ENCODE data around the gene ACOT7. TPM values are rescaled to one million over a fixed set of nuclear protein-coding genes. Genes with fewer than 3 reads are reported as not detected.
"Not testable (repeated sequence)": the region's sequence is repeated elsewhere in the genome, so short reads cannot be mapped to it uniquely, and the experiment has no call there.

ACOT7 gene
- total RNA-seq, 1 donor from 2014 or later: 12.7 TPM

DNA sequence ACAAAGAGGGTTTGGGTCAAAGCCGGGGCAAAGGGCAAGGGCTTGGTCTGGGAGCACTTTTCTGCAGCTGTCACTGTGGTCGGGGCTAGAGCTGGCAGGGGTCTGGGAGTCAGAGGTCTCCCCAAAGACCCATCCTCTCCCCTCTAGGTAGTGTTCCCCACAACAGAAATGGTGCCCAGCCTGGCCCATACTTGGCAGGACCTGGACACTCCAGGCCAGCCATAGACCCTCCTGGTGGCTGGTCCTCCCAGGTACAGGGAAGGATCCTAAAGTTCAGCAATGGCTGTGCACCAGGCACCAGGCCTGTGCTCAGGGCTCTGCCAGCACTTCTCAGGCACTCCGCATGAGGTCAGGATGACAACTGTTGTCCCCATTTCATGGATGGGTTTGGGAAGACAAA, 42.0 kb upstream of the ACOT7 start:
- Mint-ChIP-seq H3K27me3 (peaks cover 38% of the 10 kb centered on the region), H3K4me3 (no peak overlapping the region), H3K36me3 (ENCODE audit: low read depth) (no peaks in the 10 kb centered on the region), H3K27ac (no peak overlapping the region), H3K4me1 (peaks cover 7% of the 10 kb centered on the region), H3K9me3 (no peaks in the 10 kb centered on the region)
- ChIA-PET POLR2A (no interaction called here), CTCF (interaction anchor here (1.3 kb wide), 1 partner anchor 12 kb away, joined by 4 read pairs; no protein-coding TSS in a partner anchor)
- intact Hi-C loops (cut with micrococcal nuclease): no loop called here
- DNase-seq (no peak), ATAC-seq (ENCODE audit: low read depth) (no peak)
- TF ChIP-seq CTCF (IDR thresholded peaks at IDR 0.05): no peak

DNA sequence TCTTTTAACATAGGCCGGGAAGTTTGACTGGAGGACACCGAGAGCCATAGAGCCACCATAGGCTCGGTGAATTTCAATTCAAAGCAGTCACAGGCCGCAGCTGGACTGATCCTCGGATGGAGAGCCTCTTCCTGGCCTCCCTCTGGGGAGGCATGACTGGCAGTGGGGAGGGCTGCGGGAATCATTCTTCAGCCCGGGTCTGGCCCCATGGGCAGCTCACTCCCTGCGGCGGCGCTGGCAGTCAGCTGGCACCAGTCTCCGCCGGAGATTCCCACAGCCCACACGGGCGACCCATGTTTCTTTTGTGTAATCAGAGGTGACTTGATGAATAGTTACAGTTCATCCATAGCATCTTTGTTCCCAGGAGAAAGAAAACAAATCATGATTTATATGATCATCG, 41.6 kb upstream of the ACOT7 start:
- no peak for DNase-seq
- ChIA-PET POLR2A (no interaction called here), CTCF (interaction anchor here (1.3 kb wide), 1 partner anchor 12 kb away, joined by 4 read pairs; no protein-coding TSS in a partner anchor)
- Mint-ChIP-seq H3K36me3 (ENCODE audit: low read depth) (no peaks in the 10 kb centered on the region), H3K4me3 (no peak overlapping the region), H3K9me3 (no peaks in the 10 kb centered on the region), H3K27me3 (peaks cover 42% of the 10 kb centered on the region), H3K27ac (no peak overlapping the region), H3K4me1 (peaks cover 7% of the 10 kb centered on the region)
- TF ChIP-seq CTCF (IDR thresholded peaks at IDR 0.05): no peak
- intact Hi-C loops (cut with micrococcal nuclease): no loop called here
- no peak for ATAC-seq (ENCODE audit: low read depth)

- DNase-seq: no peak
- Mint-ChIP-seq H3K36me3 (ENCODE audit: low read depth) (no peaks in the 10 kb centered on the region), H3K27me3 (peaks cover 43% of the 10 kb centered on the region), H3K9me3 (no peaks in the 10 kb centered on the region), H3K4me3 (no peak overlapping the region), H3K27ac (no peak overlapping the region), H3K4me1 (peaks cover 3% of the 10 kb centered on the region)
- no peak for TF ChIP-seq CTCF (IDR thresholded peaks at IDR 0.05)
- no peak for ATAC-seq (ENCODE audit: low read depth)
- intact Hi-C loops (cut with micrococcal nuclease): no loop called here
- POLR2A ChIA-PET: no interaction called here
- CTCF ChIA-PET: interaction anchor here (1.3 kb wide), 1 partner anchor 11 kb away, joined by 4 read pairs; no protein-coding TSS in a partner anchor
These were observed 40.6 kb upstream of the ACOT7 start for GRCh38 chr1:6434186-6434585.

DNA sequence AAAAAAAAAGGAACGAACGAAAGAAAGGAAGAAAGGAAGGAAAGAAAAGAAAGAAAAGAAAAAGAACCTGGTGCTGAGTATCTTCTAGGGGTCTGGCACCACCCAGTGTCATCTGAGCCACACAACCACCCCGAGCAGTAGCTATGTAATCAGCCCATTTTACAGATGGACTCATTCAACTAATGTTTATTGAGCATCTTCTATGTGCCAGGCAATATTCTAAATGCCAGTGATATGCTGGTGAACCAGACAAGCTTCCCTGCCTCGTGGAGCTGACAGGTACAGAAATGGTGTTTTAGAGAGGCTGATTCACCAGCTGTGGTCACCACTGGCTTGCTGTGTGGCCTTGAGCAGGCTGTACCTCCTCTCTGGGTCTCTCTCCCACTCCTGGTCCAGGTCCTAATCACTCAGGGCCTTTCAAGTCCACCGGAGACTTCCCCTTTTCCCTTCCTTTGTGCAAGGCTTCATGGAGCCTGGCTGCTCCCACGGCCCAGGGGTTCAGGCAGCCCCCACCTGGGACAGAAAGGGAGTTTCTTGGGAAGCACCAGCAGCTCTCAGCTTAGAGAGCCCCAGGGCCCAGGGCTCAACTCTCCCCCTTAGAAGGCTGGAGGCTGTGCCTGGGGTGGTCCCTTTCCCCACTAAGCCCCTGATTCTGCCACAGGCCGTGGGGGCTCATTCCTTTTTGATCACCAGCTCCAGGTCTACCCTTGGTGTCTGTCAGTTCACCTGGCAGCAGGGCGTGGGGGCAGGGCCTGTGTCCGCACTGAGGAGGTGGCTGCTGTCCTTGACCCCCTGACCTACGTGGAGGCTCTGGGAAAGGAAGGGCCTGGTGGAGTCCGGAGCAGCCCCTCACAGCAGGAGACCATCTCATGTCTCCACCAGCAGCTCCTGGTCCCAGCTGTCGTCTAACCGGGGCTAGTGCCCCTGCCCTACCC, 38.3 kb upstream of the ACOT7 start:
- H3K9me3 Mint-ChIP-seq; POLR2A ChIA-PET; intact Hi-C loops (cut with micrococcal nuclease); DNase-seq; H3K27ac Mint-ChIP-seq; H3K4me3 Mint-ChIP-seq; H3K4me1 Mint-ChIP-seq; ATAC-seq (ENCODE audit: low read depth); H3K36me3 Mint-ChIP-seq (ENCODE audit: low read depth): not testable (repeated sequence)
- H3K27me3 Mint-ChIP-seq: peaks cover 39% of the 10 kb centered on the region
- CTCF ChIA-PET: interaction anchor here (1.8 kb wide), 1 partner anchor 9 kb away, joined by 5 read pairs; no protein-coding TSS in a partner anchor

GRCh38 chr1:6429660-6430411, 36.3 kb upstream of the ACOT7 start:
- H3K4me1 Mint-ChIP-seq; H3K9me3 Mint-ChIP-seq; H3K36me3 Mint-ChIP-seq (ENCODE audit: low read depth); H3K4me3 Mint-ChIP-seq; POLR2A ChIA-PET; ATAC-seq (ENCODE audit: low read depth); DNase-seq; H3K27ac Mint-ChIP-seq; intact Hi-C loops (cut with micrococcal nuclease): not testable (repeated sequence)
- CTCF ChIA-PET: interaction anchor here (1.2 kb wide), 1 partner anchor 9 kb away, joined by 3 read pairs; no protein-coding TSS in a partner anchor
- H3K27me3 Mint-ChIP-seq: peaks cover 46% of the 10 kb centered on the region

DNA sequence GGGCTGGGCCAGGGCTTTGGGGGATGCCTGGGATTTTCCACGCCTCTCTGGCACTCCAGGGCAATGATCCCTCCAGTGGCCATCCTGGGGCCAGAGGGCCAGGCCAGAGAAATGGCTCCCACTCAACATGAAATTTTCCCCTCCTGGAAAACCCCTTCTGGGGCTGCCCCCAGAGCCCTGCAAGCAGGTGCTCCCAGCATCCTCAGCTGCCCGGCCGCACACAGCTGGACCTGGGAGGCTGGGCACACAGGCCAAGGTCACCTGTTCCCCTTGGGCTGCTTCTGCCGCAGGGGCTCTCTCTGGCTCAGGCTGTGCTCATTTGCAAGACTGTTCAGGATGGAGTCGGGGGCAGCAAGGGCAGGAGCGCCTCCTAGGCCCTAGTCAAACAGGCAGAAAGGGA, 34.9 kb upstream of the ACOT7 start:
- H3K4me3 Mint-ChIP-seq; H3K27ac Mint-ChIP-seq; H3K36me3 Mint-ChIP-seq (ENCODE audit: low read depth); intact Hi-C loops (cut with micrococcal nuclease); POLR2A ChIA-PET; DNase-seq; CTCF ChIA-PET; ATAC-seq (ENCODE audit: low read depth); H3K9me3 Mint-ChIP-seq: not testable (repeated sequence)
- H3K27me3 Mint-ChIP-seq: peaks cover 42% of the 10 kb centered on the region
- peaks cover 12% of the 10 kb centered on the region for H3K4me1 Mint-ChIP-seq
